IMR-90 (cell line): ENCODE results near the gene NABP1. TPM values are rescaled to one million over a fixed set of nuclear protein-coding genes. Genes with fewer than 3 reads are reported as not detected.

Source experiments
- ATAC-seq: fragments of 200-7000 bp; cut with Tn5 transposase; 2 replicates; pipeline ENCODE4 v1.9.1; 2020; ENCODE audit warnings: low read depth, mild to moderate bottlenecking, moderate library complexity
- BruUV-seq: library from RNA; stranded (reverse); fragments of 400-500 nt; replicated peaks from 2 replicates; lab custom pipeline; 2021; lab: Mats Ljungman, UMichigan
- CTCF ChIA-PET: fragments of 300-600 bp; formaldehyde crosslinking; extraction: SDS; loops from one replicate; lab custom pipeline; 2021; ENCODE audit warnings: antibody characterized with exemption; lab: Yijun Ruan, JAX
- POLR2A ChIA-PET: fragments of 300-600 bp; sonication (Branson Sonifier 250); formaldehyde crosslinking; loops from one replicate; lab custom pipeline; 2022; ENCODE audit warnings: antibody characterized with exemption; ENCODE audit not compliant: unreplicated experiment; lab: Charles Lee
- DNase-seq: peaks from one replicate; pipeline ENCODE4 v3.0.0; 2013
- H2AFZ ChIP-seq: replicated peaks from 2 replicates; pipeline ENCODE3; 2013; ENCODE audit warnings: low read length, mild to moderate bottlenecking; ENCODE audit not compliant: poor library complexity
- H2AK5ac ChIP-seq: 2 replicates; pipeline ENCODE4 v1.6.1; 2013; ENCODE audit warnings: low read depth, low read length, inconsistent platforms
- H2AK9ac ChIP-seq: replicated peaks from 2 replicates; pipeline ENCODE3; 2013; ENCODE audit warnings: mild to moderate bottlenecking, low read depth, low read length, moderate library complexity; ENCODE audit not compliant: poor library complexity
- H2BK120ac ChIP-seq: 2 replicates; pipeline ENCODE4 v1.6.1; 2013; ENCODE audit warnings: low read depth, low read length, inconsistent platforms
- H2BK15ac ChIP-seq: 3 replicates; pipeline ENCODE4 v1.6.1; 2013; ENCODE audit warnings: low read depth, low read length, inconsistent platforms
- H2BK20ac ChIP-seq: 2 replicates; pipeline ENCODE4 v1.6.1; 2013; ENCODE audit warnings: low read depth, mild to moderate bottlenecking, inconsistent platforms, low read length, moderate library complexity
- H2BK5ac ChIP-seq: 2 replicates; pipeline ENCODE4 v1.6.1; 2013; ENCODE audit warnings: mild to moderate bottlenecking, low read depth, low read length, inconsistent platforms; ENCODE audit not compliant: poor library complexity, severe bottlenecking
- H3K14ac ChIP-seq: replicated peaks from 2 replicates; pipeline ENCODE4 v1.6.1; 2013; ENCODE audit warnings: low read depth, low read length, inconsistent platforms
- H3K18ac ChIP-seq: 2 replicates; pipeline ENCODE4 v1.6.1; 2013; ENCODE audit warnings: low read depth, low read length, control low read depth
- H3K23ac ChIP-seq: 2 replicates; pipeline ENCODE4 v1.6.1; 2013; ENCODE audit warnings: low read depth, low read length, inconsistent platforms
- H3K27ac ChIP-seq: 2 replicates; pipeline ENCODE4 v1.5.1; 2013; ENCODE audit warnings: mild to moderate bottlenecking, control low read depth, low read length; ENCODE audit not compliant: insufficient read depth
- H3K27me3 ChIP-seq: 2 replicates; pipeline ENCODE4 v1.6.1; 2013; ENCODE audit warnings: low read length; ENCODE audit not compliant: control insufficient read depth, insufficient read depth
- H3K36me3 ChIP-seq: 2 replicates; pipeline ENCODE4 v1.6.1; 2013; ENCODE audit warnings: low read length, mixed read lengths; ENCODE audit not compliant: control insufficient read depth, insufficient read depth
- H3K4ac ChIP-seq: 2 replicates; pipeline ENCODE4 v1.6.1; 2013; ENCODE audit warnings: low read depth, low read length, inconsistent platforms
- H3K4me1 ChIP-seq: 2 replicates; pipeline ENCODE4 v1.6.1; 2013; ENCODE audit warnings: low read length, mixed read lengths; ENCODE audit not compliant: control insufficient read depth, insufficient read depth
- H3K4me2 ChIP-seq: 2 replicates; pipeline ENCODE4 v1.6.1; 2013; ENCODE audit warnings: low read depth, mild to moderate bottlenecking, control low read depth, low read length, moderate library complexity
- H3K4me3 ChIP-seq: 2 replicates; pipeline ENCODE4 v1.5.1; 2013; ENCODE audit warnings: low read depth, mild to moderate bottlenecking, control low read depth, low read length, moderate library complexity; ENCODE audit not compliant: insufficient read depth
- H3K56ac ChIP-seq: 2 replicates; pipeline ENCODE4 v1.6.1; 2013; ENCODE audit warnings: low read length, inconsistent platforms; ENCODE audit not compliant: insufficient read depth; ENCODE audit errors: extremely low read depth
- H3K79me1 ChIP-seq, 2 experiments: 2 replicates each; pipeline ENCODE4 v1.6.1; 2013; ENCODE audit warnings: low read length in 2 of 2, inconsistent platforms in 1 of 2, low read depth in 1 of 2
- H3K9ac ChIP-seq: 2 replicates; pipeline ENCODE4 v1.6.1; 2013; ENCODE audit warnings: low read depth, low read length, control low read depth
- H3K9me1 ChIP-seq: 2 replicates; pipeline ENCODE4 v1.6.1; 2013; ENCODE audit warnings: low read length, inconsistent platforms; ENCODE audit not compliant: insufficient read depth
- H3K9me3 ChIP-seq: 2 replicates; pipeline ENCODE4 v1.6.1; 2013; ENCODE audit warnings: low read length; ENCODE audit not compliant: control insufficient read depth, insufficient read depth
- H4K20me1 ChIP-seq: 2 replicates; pipeline ENCODE4 v1.6.1; 2013; ENCODE audit warnings: low read length, inconsistent platforms; ENCODE audit not compliant: insufficient read depth
- H4K5ac ChIP-seq: 2 replicates; pipeline ENCODE4 v1.6.1; 2013; ENCODE audit warnings: mild to moderate bottlenecking, low read depth, low read length, control low read depth
- H4K8ac ChIP-seq, 2 experiments: 2 replicates each; pipeline ENCODE4 v1.6.1; 2013; ENCODE audit warnings: low read depth in 2 of 2, low read length in 2 of 2, control low read depth in 1 of 2, inconsistent platforms in 1 of 2
- H4K91ac ChIP-seq: 2 replicates; pipeline ENCODE4 v1.6.1; 2013; ENCODE audit warnings: low read depth, low read length, inconsistent platforms; ENCODE audit not compliant: insufficient read depth
- BHLHE40 ChIP-seq: fragments of 150-350 bp; IDR thresholded peaks from 2 replicates; pipeline ENCODE4 v1.6.1; 2016; ENCODE audit warnings: mild to moderate bottlenecking, low read depth, low read length
- CEBPB ChIP-seq: IDR thresholded peaks from 2 replicates; pipeline ENCODE4 v1.6.1; 2012; ENCODE audit warnings: low read depth, low read length, improper control_type of control experiment
- CHD1 ChIP-seq: IDR thresholded peaks from 2 replicates; pipeline ENCODE4 v1.6.1; 2012; ENCODE audit warnings: low read depth, low read length, improper control_type of control experiment
- FOS ChIP-seq: fragments of 150-350 bp; IDR thresholded peaks from 2 replicates; pipeline ENCODE4 v1.6.1; 2016; ENCODE audit warnings: low read depth, low read length
- MAFK ChIP-seq: IDR thresholded peaks from 2 replicates; pipeline ENCODE4 v1.6.1; 2012; ENCODE audit warnings: low read depth, low read length, improper control_type of control experiment
- MAZ ChIP-seq: IDR thresholded peaks from 2 replicates; pipeline ENCODE4 v1.6.1; 2012; ENCODE audit warnings: low read depth, mild to moderate bottlenecking, low read length, improper control_type of control experiment, moderate library complexity, borderline replicate concordance
- MXI1 ChIP-seq: IDR thresholded peaks from 2 replicates; pipeline ENCODE4 v1.6.1; 2012; ENCODE audit warnings: low read depth, mild to moderate bottlenecking, low read length, moderate library complexity, borderline replicate concordance
- NFE2L2 ChIP-seq: fragments of 150-350 bp; IDR thresholded peaks from 2 replicates; pipeline ENCODE4 v1.6.1; 2016; ENCODE audit warnings: low read depth, mild to moderate bottlenecking, low read length
- POLR2A ChIP-seq: IDR thresholded peaks from 2 replicates; pipeline ENCODE4 v1.6.1; 2012; ENCODE audit warnings: mild to moderate bottlenecking, low read depth, low read length
- RAD21 ChIP-seq: IDR thresholded peaks from 2 replicates; pipeline ENCODE4 v1.6.1; 2012; ENCODE audit warnings: low read length, improper control_type of control experiment
- RCOR1 ChIP-seq: IDR thresholded peaks from 2 replicates; pipeline ENCODE4 v1.6.1; 2012; ENCODE audit warnings: mild to moderate bottlenecking, low read length, improper control_type of control experiment; ENCODE audit not compliant: insufficient replicate concordance
- RFX5 ChIP-seq: IDR thresholded peaks from 2 replicates; pipeline ENCODE4 v1.8.0; 2012; ENCODE audit warnings: low read depth, mild to moderate bottlenecking, low read length, moderate library complexity
- SMC3 ChIP-seq: fragments of 150-350 bp; IDR thresholded peaks from 2 replicates; pipeline ENCODE4 v1.6.1; 2016; ENCODE audit warnings: low read depth, mild to moderate bottlenecking, antibody characterized with exemption, low read length, moderate library complexity
- WGBS, 2 experiments: methylation state at CpG; one replicate each; pipeline versions ENCODE4 v1.1.5 to v1.1.7; 2013; ENCODE audit warnings: missing lambda C conversion rate in 2 of 2; ENCODE audit not compliant: insufficient read length in 1 of 2; ENCODE audit errors: extremely low coverage in 2 of 2; 5-methylcytosine and 5-hydroxymethylcytosine counted together
- dilution Hi-C: fragments of 300-500 bp; cut with HindIII; formaldehyde crosslinking; loops from one replicate; pipeline ENCODE4 v1.14.3; 2018; ENCODE audit warnings: low sequenced_read_pairs; ENCODE audit not compliant: unreplicated experiment
- in situ Hi-C: fragments of 300-500 bp; cut with MboI; formaldehyde crosslinking; loops from 3 replicates; pipeline ENCODE4 v1.14.3; 2019; ENCODE audit warnings: low sequenced_read_pairs, inconsistent platforms, mixed read lengths
- intact Hi-C: fragments of 100-400 bp; cut with micrococcal nuclease; formaldehyde crosslinking; loops from 2 replicates; pipeline ENCODE4 v1.10.0; 2022
- polyA plus RNA-seq, 3 experiments: library from polyadenylated mRNA; depleted of rRNA; stranded (reverse); fragments of >200 nt; gene quantifications; 2 replicates each; pipeline ENCODE4 v1.2.3, GENCODE V29; 2012; ENCODE audit warnings: low replicate concordance in 1 of 3
- total RNA-seq: library from RNA; depleted of rRNA; stranded (reverse); fragments of >200 nt; gene quantifications from 2 replicates; pipeline ENCODE4 v1.2.3, GENCODE V29; 2012
- TF ChIP-seq, protein P1 (sequence below): fragments of 150-350 bp; IDR thresholded peaks from 2 replicates; pipeline ENCODE4 v1.6.1; 2016; ENCODE audit warnings: low read depth, mild to moderate bottlenecking, low read length, moderate library complexity, borderline replicate concordance
- TF ChIP-seq, protein P2 (sequence below): conservative IDR thresholded peaks from 2 replicates; pipeline ENCODE4 v1.5.1; 2012; ENCODE audit warnings: mild to moderate bottlenecking, low read depth, low read length, improper control_type of control experiment
- TF ChIP-seq, protein P3 (sequence below): fragments of 150-350 bp; IDR thresholded peaks from 2 replicates; pipeline ENCODE4 v1.6.1; 2017; ENCODE audit warnings: mild to moderate bottlenecking, antibody characterized with exemption, low read length, low read depth

The NABP1 gene
- total and polyA plus RNA-seq, 2 of the 4 experiments (the other 2 are of a cell fraction): 57.7 to 73.3 TPM

DNA sequence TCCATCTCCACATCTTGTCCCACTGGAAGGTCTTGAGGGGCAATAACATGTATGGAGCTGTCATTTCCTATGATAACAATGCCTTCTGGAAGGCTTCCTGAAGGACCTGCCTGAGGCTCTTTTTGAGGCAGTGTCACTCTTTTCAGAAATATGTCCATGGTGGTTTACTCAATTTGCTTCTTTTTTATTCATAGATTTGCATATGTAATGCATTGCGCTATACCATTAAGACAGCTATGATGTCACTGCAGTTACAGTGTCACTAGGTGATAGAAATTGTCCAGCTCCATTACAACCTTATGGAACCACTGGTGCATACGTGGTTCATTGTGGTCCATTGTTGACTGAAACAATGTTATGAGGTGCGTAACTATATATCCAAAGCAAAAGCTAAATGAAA, 19.9 kb downstream of the NABP1 start:
- H3K36me3 ChIP-seq: no peaks in the 10 kb centered on the region
- no TSS peak for BruUV-seq
- H3K56ac ChIP-seq: no peak overlapping the region
- H2BK120ac ChIP-seq: no peak overlapping the region
- H4K20me1 ChIP-seq: peaks cover 10% of the 10 kb centered on the region; the same call in 1 of the 2 replicates
- in situ Hi-C loops: no loop called here
- no peak overlapping the region for H2BK15ac ChIP-seq
- H3K14ac ChIP-seq: no peak overlapping the region
- H3K9ac ChIP-seq: no peak overlapping the region
- DNase-seq: no peak
- intact Hi-C loops: no loop called here
- no peak overlapping the region for H2AK5ac ChIP-seq
- no peaks in the 10 kb centered on the region for H3K9me3 ChIP-seq
- H3K27me3 ChIP-seq: no peaks in the 10 kb centered on the region
- no peak overlapping the region for H2AFZ ChIP-seq
- H3K4me3 ChIP-seq: no peak overlapping the region
- H4K91ac ChIP-seq: no peak overlapping the region
- H3K27ac ChIP-seq: no peak overlapping the region
- H4K5ac ChIP-seq: no peak overlapping the region
- no peak overlapping the region for H3K4me2 ChIP-seq
- peaks cover 2% of the 10 kb centered on the region; the same call in 1 of the 2 replicates for H3K9me1 ChIP-seq
- H3K18ac ChIP-seq: no peak overlapping the region
- no peak overlapping the region for H3K23ac ChIP-seq
- no peak overlapping the region for H2AK9ac ChIP-seq
- TF ChIP-seq SMC3 (no peak), NFE2L2 (no peak), FOS (no peak), CEBPB (no peak), MAZ (no peak), RAD21 (no peak), MAFK (no peak), BHLHE40 (no peak), RFX5 (no peak), CHD1 (no peak), RCOR1 (no peak), MXI1 (no peak), POLR2A (no peak)
- TF ChIP-seq, protein P1, sequence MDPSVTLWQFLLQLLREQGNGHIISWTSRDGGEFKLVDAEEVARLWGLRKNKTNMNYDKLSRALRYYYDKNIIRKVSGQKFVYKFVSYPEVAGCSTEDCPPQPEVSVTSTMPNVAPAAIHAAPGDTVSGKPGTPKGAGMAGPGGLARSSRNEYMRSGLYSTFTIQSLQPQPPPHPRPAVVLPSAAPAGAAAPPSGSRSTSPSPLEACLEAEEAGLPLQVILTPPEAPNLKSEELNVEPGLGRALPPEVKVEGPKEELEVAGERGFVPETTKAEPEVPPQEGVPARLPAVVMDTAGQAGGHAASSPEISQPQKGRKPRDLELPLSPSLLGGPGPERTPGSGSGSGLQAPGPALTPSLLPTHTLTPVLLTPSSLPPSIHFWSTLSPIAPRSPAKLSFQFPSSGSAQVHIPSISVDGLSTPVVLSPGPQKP: no peak
- TF ChIP-seq, protein P2, sequence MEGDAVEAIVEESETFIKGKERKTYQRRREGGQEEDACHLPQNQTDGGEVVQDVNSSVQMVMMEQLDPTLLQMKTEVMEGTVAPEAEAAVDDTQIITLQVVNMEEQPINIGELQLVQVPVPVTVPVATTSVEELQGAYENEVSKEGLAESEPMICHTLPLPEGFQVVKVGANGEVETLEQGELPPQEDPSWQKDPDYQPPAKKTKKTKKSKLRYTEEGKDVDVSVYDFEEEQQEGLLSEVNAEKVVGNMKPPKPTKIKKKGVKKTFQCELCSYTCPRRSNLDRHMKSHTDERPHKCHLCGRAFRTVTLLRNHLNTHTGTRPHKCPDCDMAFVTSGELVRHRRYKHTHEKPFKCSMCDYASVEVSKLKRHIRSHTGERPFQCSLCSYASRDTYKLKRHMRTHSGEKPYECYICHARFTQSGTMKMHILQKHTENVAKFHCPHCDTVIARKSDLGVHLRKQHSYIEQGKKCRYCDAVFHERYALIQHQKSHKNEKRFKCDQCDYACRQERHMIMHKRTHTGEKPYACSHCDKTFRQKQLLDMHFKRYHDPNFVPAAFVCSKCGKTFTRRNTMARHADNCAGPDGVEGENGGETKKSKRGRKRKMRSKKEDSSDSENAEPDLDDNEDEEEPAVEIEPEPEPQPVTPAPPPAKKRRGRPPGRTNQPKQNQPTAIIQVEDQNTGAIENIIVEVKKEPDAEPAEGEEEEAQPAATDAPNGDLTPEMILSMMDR: no peak
- TF ChIP-seq, protein P3, sequence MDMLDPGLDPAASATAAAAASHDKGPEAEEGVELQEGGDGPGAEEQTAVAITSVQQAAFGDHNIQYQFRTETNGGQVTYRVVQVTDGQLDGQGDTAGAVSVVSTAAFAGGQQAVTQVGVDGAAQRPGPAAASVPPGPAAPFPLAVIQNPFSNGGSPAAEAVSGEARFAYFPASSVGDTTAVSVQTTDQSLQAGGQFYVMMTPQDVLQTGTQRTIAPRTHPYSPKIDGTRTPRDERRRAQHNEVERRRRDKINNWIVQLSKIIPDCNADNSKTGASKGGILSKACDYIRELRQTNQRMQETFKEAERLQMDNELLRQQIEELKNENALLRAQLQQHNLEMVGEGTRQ: no peak
- H3K4ac ChIP-seq: no peak overlapping the region
- no CpG with 5 or more reads among the region's 3 CpGs for WGBS, 2 experiments
- peaks cover 5% of the 10 kb centered on the region; the same call in 1 of the 2 replicates for H3K4me1 ChIP-seq
- CTCF ChIA-PET: no interaction called here
- H4K8ac ChIP-seq: no peak overlapping the region
- H2BK5ac ChIP-seq: no peak overlapping the region
- no peaks in the 10 kb centered on the region for H3K79me1 ChIP-seq
- dilution Hi-C loops: no loop called here
- H2BK20ac ChIP-seq: no peak overlapping the region
- POLR2A ChIA-PET: interaction anchor here (1.0 to 1.7 kb wide), 3 partner anchors 114 to 131 kb away, joined by 3 to 5 read pairs (median 5); no protein-coding TSS in a partner anchor
- no peak for ATAC-seq
